Neutrophil (primary cell): ENCODE measurements around the gene MYNN.

Source experiments
- H3K27ac ChIP-seq: fragments of 200-600 bp; sonication (generic); 2 replicates; pipeline ENCODE4 v1.5.1; 2016; ENCODE audit warnings: mild to moderate bottlenecking, moderate library complexity
- H3K27me3 ChIP-seq: fragments of 200-600 bp; sonication (generic); 2 replicates; pipeline ENCODE4 v1.6.0; 2016; ENCODE audit warnings: mild to moderate bottlenecking
- H3K36me3 ChIP-seq: fragments of 200-600 bp; sonication (generic); 2 replicates; pipeline ENCODE4 v1.5.1; 2017
- H3K4me1 ChIP-seq, 2 experiments: fragments of 200-600 bp in 1 of 2; sonication (generic) in 1 of 2; 1 replicate in 1 of 2; 2 replicates in 1 of 2; pipeline versions ENCODE4 v1.5.1 to v1.6.1; 2013 to 2016; ENCODE audit warnings: low read depth in 1 of 2, low read length in 1 of 2, mild to moderate bottlenecking in 1 of 2, moderate library complexity in 1 of 2; ENCODE audit not compliant: control insufficient read depth in 1 of 2, insufficient read depth in 1 of 2
- H3K4me3 ChIP-seq, 2 experiments: fragments of 200-600 bp in 1 of 2; sonication (generic) in 1 of 2; 1 replicate in 1 of 2; 2 replicates in 1 of 2; pipeline ENCODE4 v1.5.1; 2013 to 2016; ENCODE audit warnings: low read depth in 1 of 2, low read length in 1 of 2, mild to moderate bottlenecking in 1 of 2, moderate library complexity in 1 of 2
- H3K9me3 ChIP-seq: fragments of 200-600 bp; sonication (generic); 2 replicates; pipeline ENCODE4 v1.5.1; 2016
- TF ChIP-seq, protein P1 (sequence below): fragments of 200-600 bp; sonication (generic); IDR thresholded peaks from 2 replicates; pipeline ENCODE4 v1.5.1; 2016; ENCODE audit warnings: antibody characterized with exemption

Gene MYNN

DNA sequence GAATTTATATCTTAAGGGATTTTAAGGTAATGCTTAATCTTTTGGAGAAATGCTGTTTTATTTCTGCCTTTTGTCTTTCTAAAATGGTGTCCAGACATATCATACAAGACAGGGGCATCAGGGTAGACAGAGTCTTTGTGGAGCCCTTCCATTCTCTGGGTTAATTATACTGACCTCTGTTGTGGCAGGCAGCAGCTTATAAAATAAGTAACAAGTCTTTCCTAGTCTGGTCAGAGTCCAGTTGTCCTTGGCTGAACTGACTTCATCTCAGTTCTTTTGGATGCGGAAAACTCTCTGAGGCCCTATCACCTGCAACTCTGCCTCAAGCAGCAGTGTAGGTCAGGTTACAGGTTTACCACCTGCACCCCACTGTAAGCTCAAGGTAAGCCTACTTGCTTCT lies 19.2 kb downstream of the MYNN start:
- no peaks in the 10 kb centered on the region for H3K4me1 ChIP-seq
- TF ChIP-seq, protein P1, sequence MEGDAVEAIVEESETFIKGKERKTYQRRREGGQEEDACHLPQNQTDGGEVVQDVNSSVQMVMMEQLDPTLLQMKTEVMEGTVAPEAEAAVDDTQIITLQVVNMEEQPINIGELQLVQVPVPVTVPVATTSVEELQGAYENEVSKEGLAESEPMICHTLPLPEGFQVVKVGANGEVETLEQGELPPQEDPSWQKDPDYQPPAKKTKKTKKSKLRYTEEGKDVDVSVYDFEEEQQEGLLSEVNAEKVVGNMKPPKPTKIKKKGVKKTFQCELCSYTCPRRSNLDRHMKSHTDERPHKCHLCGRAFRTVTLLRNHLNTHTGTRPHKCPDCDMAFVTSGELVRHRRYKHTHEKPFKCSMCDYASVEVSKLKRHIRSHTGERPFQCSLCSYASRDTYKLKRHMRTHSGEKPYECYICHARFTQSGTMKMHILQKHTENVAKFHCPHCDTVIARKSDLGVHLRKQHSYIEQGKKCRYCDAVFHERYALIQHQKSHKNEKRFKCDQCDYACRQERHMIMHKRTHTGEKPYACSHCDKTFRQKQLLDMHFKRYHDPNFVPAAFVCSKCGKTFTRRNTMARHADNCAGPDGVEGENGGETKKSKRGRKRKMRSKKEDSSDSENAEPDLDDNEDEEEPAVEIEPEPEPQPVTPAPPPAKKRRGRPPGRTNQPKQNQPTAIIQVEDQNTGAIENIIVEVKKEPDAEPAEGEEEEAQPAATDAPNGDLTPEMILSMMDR, result no peak
- H3K36me3 ChIP-seq, result peaks cover 42% of the 10 kb centered on the region
- no peak overlapping the region for H3K27ac ChIP-seq
- no peak overlapping the region for H3K4me3 ChIP-seq
- no peaks in the 10 kb centered on the region for H3K9me3 ChIP-seq
- H3K27me3 ChIP-seq, result no peaks in the 10 kb centered on the region

DNA sequence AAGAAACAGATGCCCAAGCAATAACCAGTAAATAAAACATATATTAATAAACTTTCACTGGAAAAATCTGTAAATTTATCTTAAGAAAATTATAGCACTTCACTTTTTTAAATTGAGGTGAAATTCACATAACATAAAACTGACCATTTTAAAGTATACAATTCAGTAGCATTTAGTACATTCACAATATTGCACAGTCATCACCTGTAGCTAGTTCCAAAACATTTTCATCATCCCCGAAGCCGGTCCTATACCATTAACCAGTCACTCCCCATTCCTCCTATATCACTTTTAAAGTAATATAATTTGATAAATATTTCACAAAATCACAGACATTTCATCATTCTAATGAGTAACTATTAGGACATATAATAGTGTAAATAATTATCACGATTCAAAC lies 31.5 kb downstream of the MYNN start:
- no peaks in the 10 kb centered on the region for H3K9me3 ChIP-seq
- H3K27ac ChIP-seq, result no peak overlapping the region
- no peaks in the 10 kb centered on the region for H3K27me3 ChIP-seq
- TF ChIP-seq, protein P1, result no peak
- no peaks in the 10 kb centered on the region for H3K4me1 ChIP-seq
- no peaks in the 10 kb centered on the region for H3K36me3 ChIP-seq
- H3K4me3 ChIP-seq, result no peak overlapping the region

DNA sequence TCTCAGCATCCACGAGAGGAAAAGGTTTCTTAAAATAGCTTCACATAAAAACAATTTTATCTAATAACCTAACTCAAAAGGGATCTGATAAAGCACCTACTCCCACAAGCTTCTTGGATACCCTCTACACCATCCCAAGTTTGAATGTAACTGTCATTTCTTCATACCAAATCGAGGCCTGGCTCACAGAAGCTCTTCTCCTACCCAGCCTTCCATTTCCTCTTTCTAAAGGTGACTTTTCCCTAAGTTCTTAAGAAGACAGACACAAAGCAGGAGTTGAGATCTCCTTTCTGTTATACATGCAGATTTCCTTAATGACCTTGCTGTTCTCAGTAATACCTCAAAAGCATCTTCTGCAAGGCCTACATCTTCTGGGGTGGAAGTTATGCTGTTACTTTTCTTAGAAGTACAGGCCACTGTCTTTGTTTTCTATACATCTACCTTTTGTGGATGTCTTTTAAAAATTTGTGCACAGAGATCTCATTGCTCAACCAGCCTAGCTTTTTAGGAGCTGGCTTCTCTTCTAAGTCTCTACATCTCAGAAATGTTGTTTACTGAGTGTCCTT lies 36.1 kb downstream of the MYNN start:
- peaks cover 29 to 31% of the 10 kb centered on the region in 2 experiments for H3K4me1 ChIP-seq
- H3K27ac ChIP-seq, result no peak overlapping the region
- no peak overlapping the region for H3K4me3 ChIP-seq
- TF ChIP-seq, protein P1, result no peak
- H3K9me3 ChIP-seq, result no peaks in the 10 kb centered on the region
- H3K36me3 ChIP-seq, result no peaks in the 10 kb centered on the region
- peaks cover 12% of the 10 kb centered on the region for H3K27me3 ChIP-seq

DNA sequence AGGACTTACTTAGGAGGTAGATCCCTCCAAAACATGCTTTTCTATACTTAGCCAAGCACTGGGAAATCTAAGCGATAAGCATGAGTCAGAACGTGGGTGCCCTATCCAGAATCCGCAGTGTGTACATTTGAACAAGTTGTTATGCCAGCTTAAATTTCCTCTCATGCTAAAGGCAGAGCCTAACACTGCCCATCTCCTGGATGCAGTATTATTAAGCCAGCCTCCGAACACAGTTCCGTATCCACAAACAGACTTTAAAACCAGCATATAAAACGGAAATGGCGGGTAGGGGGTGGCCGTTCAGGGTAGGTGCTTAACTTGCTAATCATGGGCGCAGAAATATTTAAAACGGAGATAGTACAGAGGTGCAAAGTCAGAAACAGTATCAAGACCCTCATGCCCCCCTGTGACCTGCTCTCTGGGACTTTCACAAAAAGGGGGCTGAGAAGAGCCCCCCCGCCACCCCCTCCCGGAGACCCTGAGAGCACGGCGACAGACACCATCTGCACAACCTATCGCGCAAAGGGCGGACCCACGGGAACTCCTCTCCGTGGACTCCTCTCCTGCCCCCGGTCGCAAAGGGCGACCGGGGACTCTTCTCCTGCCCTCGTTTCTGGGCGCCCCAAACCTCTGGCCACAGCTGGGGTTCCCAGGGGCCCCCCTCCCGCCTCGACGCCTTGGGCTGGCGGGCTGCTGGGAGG lies 38.6 kb downstream of the MYNN start:
- TF ChIP-seq, protein P1, result no peak
- peaks cover 29 to 31% of the 10 kb centered on the region in 2 experiments for H3K4me1 ChIP-seq
- no peaks in the 10 kb centered on the region for H3K9me3 ChIP-seq
- H3K27me3 ChIP-seq, result peaks cover 12% of the 10 kb centered on the region
- H3K4me3 ChIP-seq, result peak overlapping the region; percentile 61 to 66
- no peak overlapping the region for H3K27ac ChIP-seq
- no peaks in the 10 kb centered on the region for H3K36me3 ChIP-seq

DNA sequence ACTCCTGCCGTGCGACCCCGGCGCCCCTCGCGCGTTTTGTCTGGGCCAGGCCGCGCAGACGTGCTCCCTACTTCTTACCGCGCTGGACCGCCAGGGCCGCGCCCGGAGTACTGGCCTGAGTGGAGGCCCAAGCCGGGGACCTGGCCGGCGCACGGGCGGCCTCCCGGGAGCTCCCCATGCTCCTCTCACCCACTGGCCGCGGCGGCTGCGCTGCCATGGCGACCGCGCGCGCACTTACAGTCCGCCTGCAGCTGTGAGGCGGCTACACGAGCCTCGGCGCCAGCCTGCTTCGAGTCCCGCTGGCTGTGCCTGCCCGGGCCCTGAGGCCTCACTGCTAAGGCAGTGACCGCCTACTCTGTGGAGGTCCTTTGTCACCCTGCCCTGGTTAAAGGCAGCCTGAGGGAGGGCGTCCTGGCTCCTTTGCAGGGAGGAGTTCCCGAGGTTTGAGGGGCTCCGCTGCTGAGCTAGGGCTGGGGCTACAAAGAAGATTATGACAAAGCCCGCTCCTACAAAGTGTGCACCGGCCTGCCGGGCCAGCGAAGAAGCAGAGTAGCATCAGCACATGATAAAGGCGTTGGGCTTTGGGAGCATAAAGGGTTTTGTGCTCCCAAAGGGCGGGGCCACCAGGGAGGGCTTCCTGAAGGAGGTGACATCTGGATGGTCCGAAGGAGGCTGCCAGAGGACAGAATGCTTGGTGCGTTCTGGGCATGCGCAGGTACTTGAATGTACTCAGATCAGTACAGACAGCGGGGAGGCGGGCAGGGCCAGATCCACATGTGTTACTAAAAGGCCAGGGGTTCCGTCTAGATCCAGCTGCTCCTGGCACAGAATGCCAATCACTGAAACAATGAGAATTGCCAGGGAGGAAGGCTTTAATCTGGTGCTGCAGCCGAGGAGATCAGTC lies 39.4 kb downstream of the MYNN start, which contains the start of the genes LRRC34 and LRRIQ4:
Gene LRRC34, minus strand, starts transcription at position 573 of the 904 bp plus-strand sequence. Its CDS starts 356 bp downstream, at position 217.
Gene LRRIQ4, plus strand, starts transcription at position 539 of the 904 bp plus-strand sequence. CDS start 9,052 bp downstream, outside the sequence.
- H3K4me3 ChIP-seq, result peak within 1 kb of the TSS; percentile 61 to 66
- H3K4me1 ChIP-seq, result peaks cover 29 to 31% of the 10 kb centered on the region in 2 experiments
- TF ChIP-seq, protein P1, result no peak
- no peaks in the 10 kb centered on the region for H3K9me3 ChIP-seq
- no peaks in the 10 kb centered on the region for H3K36me3 ChIP-seq
- peak within 1 kb of the TSS; percentile 13 for H3K27ac ChIP-seq
- H3K27me3 ChIP-seq, result peaks cover 12% of the 10 kb centered on the region
